GM21526 (cell line): ENCODE measurements around the gene PPP1R26.
"Not testable (repeated sequence)": the region's sequence is repeated elsewhere in the genome, so short reads cannot be mapped to it uniquely, and the experiment has no call there.

Source experiments
- ATAC-seq: cut with Tn5 transposase; IDR thresholded peaks from one replicate; pipeline ENCODE4 v1.9.1; 2021; ENCODE audit warnings: moderate library complexity; ENCODE audit not compliant: unreplicated experiment, low FRiP score

PPP1R26 gene

DNA sequence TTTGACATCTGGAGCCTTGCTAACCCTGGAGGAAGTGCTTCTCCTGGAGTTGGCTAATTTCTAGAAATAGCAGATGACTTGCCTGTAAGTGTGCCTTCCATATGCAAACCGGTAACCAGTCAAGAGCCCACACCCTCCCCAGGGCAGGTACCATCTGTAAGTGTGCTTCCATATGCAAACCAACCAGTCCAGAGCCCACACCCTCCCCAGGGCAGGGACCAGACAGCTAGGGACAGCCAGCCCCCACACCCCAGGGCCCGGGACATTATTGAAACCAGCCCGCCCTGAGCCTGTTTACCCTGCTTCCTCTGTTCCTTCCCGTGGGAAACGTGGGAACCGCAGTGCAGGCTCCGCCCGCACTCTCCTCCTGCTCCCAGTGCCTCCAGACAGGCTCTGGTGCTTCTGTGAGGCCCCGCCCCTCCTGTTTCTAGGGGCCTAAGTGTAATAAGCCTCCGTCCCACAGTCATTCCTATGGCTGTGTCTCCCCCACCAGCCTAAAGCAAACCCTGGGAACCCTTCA lies 54.7 kb downstream of the PPP1R26 start:
- not testable (repeated sequence) for ATAC-seq

DNA sequence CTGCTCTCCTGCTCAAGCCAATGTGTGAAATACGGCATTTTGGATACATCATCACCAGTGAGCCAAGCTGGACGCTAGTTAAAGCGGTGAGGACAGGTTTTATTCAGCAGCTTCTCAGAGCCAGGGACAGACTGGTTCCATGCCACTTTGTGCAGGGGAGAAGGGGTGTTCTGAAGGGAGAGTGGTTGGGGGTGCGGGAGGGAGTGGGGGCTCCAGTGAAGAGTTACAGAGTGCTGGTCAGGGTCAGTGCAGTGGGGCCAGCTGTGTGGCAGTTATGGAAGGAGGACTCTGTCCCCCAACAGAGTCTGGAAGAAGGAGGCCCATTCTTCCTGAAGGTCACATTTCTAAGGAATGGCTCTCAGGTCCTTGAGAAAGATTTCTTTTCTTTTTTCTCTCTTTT lies 55.2 kb downstream of the PPP1R26 start:
- ATAC-seq, result not testable (repeated sequence)

DNA sequence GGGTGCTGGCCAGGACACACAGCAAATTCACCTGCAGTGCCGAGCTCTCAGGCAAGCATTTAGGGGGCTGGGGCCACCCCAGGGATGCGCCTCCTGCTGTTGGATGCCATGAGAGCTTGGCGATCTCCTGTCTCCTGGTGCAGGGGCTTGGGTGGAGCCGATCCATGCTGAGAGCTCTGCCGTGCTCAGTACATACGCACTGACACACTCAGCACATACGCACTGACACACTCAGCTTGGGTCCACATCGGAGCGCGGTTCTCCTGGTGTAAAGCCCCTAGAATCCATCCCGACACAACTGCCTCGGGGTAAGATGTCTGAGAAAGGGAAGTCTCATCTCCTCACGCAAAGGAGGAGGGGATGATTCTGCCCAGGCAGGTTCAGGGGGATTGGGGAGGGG lies 56.0 kb downstream of the PPP1R26 start:
- ATAC-seq, result not testable (repeated sequence)

DNA sequence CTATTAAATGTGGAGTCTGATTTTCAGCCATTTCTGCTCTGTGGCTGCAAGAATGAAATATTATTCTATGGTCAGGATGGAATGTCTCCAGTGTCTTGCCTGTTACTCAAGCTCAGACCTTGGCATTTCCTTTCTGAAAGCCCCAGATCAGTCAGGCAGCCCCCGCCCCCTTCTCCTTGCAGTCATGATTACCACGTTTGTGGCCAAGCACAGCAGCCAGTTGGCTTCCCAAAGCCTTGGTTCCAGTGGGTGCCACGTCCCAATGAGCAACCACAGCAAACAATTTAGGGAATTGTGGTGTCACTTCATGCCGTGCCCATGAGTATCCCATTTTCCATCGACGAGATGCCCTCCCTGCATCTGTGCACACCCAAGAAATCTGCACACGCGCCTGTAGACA lies 56.6 kb downstream of the PPP1R26 start:
- ATAC-seq, result no peak
